A549 (cell line): Measurements from ENCODE around the gene ZMYND8. TPM values are rescaled to one million over a fixed set of nuclear protein-coding genes. Genes with fewer than 3 reads are reported as not detected.

Experiments
- BCL3 ChIP-seq: fragments of >200 bp; sonication (Bioruptor Twin); formaldehyde crosslinking; IDR thresholded peaks from 3 replicates; pipeline ENCODE4 v1.6.1; 2016
- BHLHE40 ChIP-seq: IDR thresholded peaks from 2 replicates; pipeline ENCODE4 v1.6.1; 2012; ENCODE audit warnings: low read depth, low read length, inconsistent platforms
- ESRRA ChIP-seq: fragments of 150-350 bp; IDR thresholded peaks from 2 replicates; pipeline ENCODE4 v1.6.1; 2014; ENCODE audit warnings: mild to moderate bottlenecking, low read length, borderline replicate concordance
- FOSB ChIP-seq: fragments of 250-450 bp; sonication (Bioruptor Pico); IDR thresholded peaks from 2 replicates; pipeline ENCODE4 v1.5.0; 2020; ENCODE audit warnings: mild to moderate bottlenecking, moderate library complexity
- FOXS1 ChIP-seq: fragments of 250-450 bp; sonication (Bioruptor Pico); IDR thresholded peaks from 2 replicates; pipeline ENCODE4 v1.5.0; 2020; ENCODE audit warnings: mild to moderate bottlenecking, moderate library complexity
- GATA3 ChIP-seq: IDR thresholded peaks from 2 replicates; pipeline ENCODE4 v1.6.1; 2012; ENCODE audit warnings: borderline replicate concordance
- HOXB13 ChIP-seq: fragments of 250-450 bp; sonication (Bioruptor Pico); IDR thresholded peaks from 2 replicates; pipeline ENCODE4 v1.5.0; 2020; ENCODE audit warnings: low read depth, mild to moderate bottlenecking, moderate library complexity
- HOXB5 ChIP-seq: fragments of 250-450 bp; sonication (Bioruptor Pico); IDR thresholded peaks from 2 replicates; pipeline ENCODE4 v1.5.0; 2020; ENCODE audit warnings: mild to moderate bottlenecking, moderate library complexity
- JUN ChIP-seq, 2 experiments: fragments of >200 bp; sonication (Bioruptor Twin); formaldehyde crosslinking; IDR thresholded peaks; 2 replicates in 1 of 2; 3 replicates in 1 of 2; pipeline ENCODE4 v1.6.1; 2016 to 2017
- KDM1A ChIP-seq: fragments of 200-600 bp; sonication (generic); IDR thresholded peaks from 2 replicates; pipeline ENCODE4 v1.6.1; 2016; ENCODE audit warnings: low read depth, mild to moderate bottlenecking
- MAFK ChIP-seq: fragments of 450-650 bp; IDR thresholded peaks from 2 replicates; pipeline ENCODE4 v1.6.1; 2014; ENCODE audit not compliant: partially characterized antibody
- NFE2L2 ChIP-seq: fragments of 150-350 bp; conservative IDR thresholded peaks from 2 replicates; pipeline ENCODE4 v1.6.1; 2014; ENCODE audit warnings: low read length
- NPAS2 ChIP-seq: fragments of 250-450 bp; sonication (Bioruptor Pico); IDR thresholded peaks from 2 replicates; pipeline ENCODE4 v1.8.0; 2022; ENCODE audit warnings: mild to moderate bottlenecking, moderate library complexity, borderline replicate concordance
- PHF8 ChIP-seq: fragments of 200-600 bp; sonication (generic); IDR thresholded peaks from 2 replicates; pipeline ENCODE4 v1.6.1; 2016; ENCODE audit warnings: low read depth, mild to moderate bottlenecking, antibody characterized with exemption, moderate library complexity, borderline replicate concordance
- POLR2A ChIP-seq: IDR thresholded peaks from 2 replicates; pipeline ENCODE4 v1.6.1; 2012; ENCODE audit warnings: mild to moderate bottlenecking, low read length
- POLR2AphosphoS2 ChIP-seq: conservative IDR thresholded peaks from 2 replicates; pipeline ENCODE4 v1.6.1; 2012; ENCODE audit warnings: low read length, improper control_type of control experiment, inconsistent platforms
- RAD21 ChIP-seq, 2 experiments: fragments of >200 bp in 1 of 2; sonication (Bioruptor Twin) in 1 of 2; formaldehyde crosslinking in 1 of 2; IDR thresholded peaks in 1 of 2; conservative IDR thresholded peaks in 1 of 2; 2 replicates in 1 of 2; 3 replicates in 1 of 2; pipeline ENCODE4 v1.6.1; 2012 to 2018; ENCODE audit warnings: inconsistent platforms in 1 of 2
- RARB ChIP-seq: fragments of 250-450 bp; sonication (Bioruptor Pico); IDR thresholded peaks from 2 replicates; pipeline ENCODE4 v1.8.0; 2021; ENCODE audit warnings: mild to moderate bottlenecking, moderate library complexity
- RCOR1 ChIP-seq: fragments of 150-350 bp; IDR thresholded peaks from 2 replicates; pipeline ENCODE4 v1.6.1; 2014; ENCODE audit warnings: antibody characterized with exemption, low read length, low read depth
- RFX5 ChIP-seq: fragments of 450-650 bp; IDR thresholded peaks from 2 replicates; pipeline ENCODE4 v1.7.1; 2014; ENCODE audit warnings: antibody characterized with exemption, mild to moderate bottlenecking, moderate library complexity
- RNF2 ChIP-seq: fragments of 200-600 bp; sonication (generic); IDR thresholded peaks from 2 replicates; pipeline ENCODE4 v1.6.1; 2016; ENCODE audit warnings: low read depth, mild to moderate bottlenecking, antibody characterized with exemption, moderate library complexity, borderline replicate concordance
- SREBF2 ChIP-seq: fragments of 450-650 bp; IDR thresholded peaks from 2 replicates; pipeline ENCODE4 v1.6.1; 2014; ENCODE audit warnings: mild to moderate bottlenecking, moderate library complexity
- USF2 ChIP-seq: fragments of 450-650 bp; IDR thresholded peaks from 2 replicates; pipeline ENCODE4 v1.6.1; 2014; ENCODE audit warnings: antibody characterized with exemption
- ZNF302 ChIP-seq: fragments of 250-450 bp; sonication (Bioruptor Pico); IDR thresholded peaks from 2 replicates; pipeline ENCODE4 v1.9.0; 2021; ENCODE audit warnings: inconsistent platforms, mild to moderate bottlenecking, moderate library complexity
- ZSCAN20 ChIP-seq: fragments of 250-450 bp; sonication (Bioruptor Pico); IDR thresholded peaks from 2 replicates; pipeline ENCODE4 v1.8.0; 2022; ENCODE audit warnings: mild to moderate bottlenecking, moderate library complexity
- polyA plus RNA-seq, 4 experiments: library from polyadenylated mRNA; depleted of rRNA in 3 of 4; stranded (reverse); fragments of >200 nt; fragmentation: RNase III in 1 of 4; extraction: RNeasy Plus Mini Kit Qiagen cat#74134 plus additional on column Dnase treatment in 1 of 4; gene quantifications; 2 replicates in 3 of 4; 3 replicates in 1 of 4; pipeline ENCODE4 v1.2.3, GENCODE V29; 2011 to 2017
- TF ChIP-seq, protein P1 (sequence below): fragments of >200 bp; sonication (Bioruptor Twin); formaldehyde crosslinking; IDR thresholded peaks from 2 replicates; pipeline ENCODE4 v1.6.1; 2016
- TF ChIP-seq, protein P2 (sequence below): IDR thresholded peaks from 2 replicates; pipeline ENCODE4 v1.6.1; 2012
- TF ChIP-seq, protein P3 (sequence below): fragments of >200 bp; sonication (Bioruptor Twin); formaldehyde crosslinking; IDR thresholded peaks from 3 replicates; pipeline ENCODE4 v1.5.1; 2016
- TF ChIP-seq, protein P4 (sequence below): fragments of 150-350 bp; IDR thresholded peaks from 2 replicates; pipeline ENCODE4 v1.6.1; 2014; ENCODE audit warnings: low read depth, mild to moderate bottlenecking, low read length
- TF ChIP-seq, protein P5 (sequence below): fragments of 250-450 bp; sonication (Bioruptor Pico); IDR thresholded peaks from 2 replicates; pipeline ENCODE4 v1.5.0; 2020; ENCODE audit warnings: low read depth, mild to moderate bottlenecking, moderate library complexity
- TF ChIP-seq, protein P6 (sequence below): fragments of 250-450 bp; sonication (Bioruptor Pico); IDR thresholded peaks from 2 replicates; pipeline ENCODE4 v1.5.0; 2021; ENCODE audit warnings: mild to moderate bottlenecking, moderate library complexity, borderline replicate concordance

ZMYND8 gene
- polyA plus RNA-seq, 2 of the 4 experiments (the other 2 are of a cell fraction): 10.4 to 24.9 TPM

DNA sequence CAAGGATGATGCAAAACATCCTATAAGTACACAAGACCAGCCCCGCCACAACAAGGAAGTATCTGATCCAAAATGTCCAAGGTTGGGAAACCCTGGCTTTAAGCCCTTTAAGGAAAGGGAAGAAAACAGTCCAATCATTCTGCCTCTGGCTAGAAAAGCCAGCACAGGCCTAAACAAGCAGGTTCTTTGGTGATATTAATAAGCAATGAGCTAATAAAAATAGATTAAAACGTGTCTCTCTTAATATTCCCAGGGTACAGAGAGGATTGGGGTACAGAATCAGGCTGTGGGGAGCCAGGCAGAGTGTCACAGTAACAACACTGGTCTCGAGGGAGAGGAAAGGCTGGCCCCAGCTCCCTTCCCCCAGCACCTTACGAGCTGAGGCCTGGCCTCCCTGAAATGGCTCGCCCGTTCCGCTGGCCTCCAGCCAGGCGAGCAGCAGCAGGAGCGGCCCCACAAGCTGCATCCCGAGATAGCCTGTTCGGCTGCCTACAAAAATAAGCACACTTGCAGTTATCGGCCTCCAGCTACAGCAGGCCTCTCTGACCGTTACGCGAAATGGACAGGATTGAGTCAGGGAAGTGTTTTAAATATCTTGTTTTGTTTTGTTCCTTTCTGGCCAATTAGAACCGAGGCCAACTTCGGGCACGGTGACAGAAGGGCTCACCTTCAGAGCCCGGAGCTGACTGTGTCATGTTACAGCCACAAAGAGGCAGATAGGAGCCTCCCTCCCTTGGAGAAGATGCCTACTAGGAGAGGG lies 4.0 kb upstream of the ZMYND8 start (continued):
- TF ChIP-seq ZNF302 (CRISPR knock-in tag) (0 out of 2 replicates have a peak, but pooled peaks have one; percentile 19), RARB (CRISPR knock-in tag) (peak; percentile 74), PHF8 (no peak), FOSB (CRISPR knock-in tag) (peak; percentile 84; the same call in 1 of the 2 replicates), GATA3 (peak; percentile 67; the same call in 1 of the 2 replicates), FOXS1 (CRISPR knock-in tag) (peak; percentile 71), RFX5 (no peak), ESRRA (no peak), NFE2L2 (0 out of 2 replicates have a peak, but pooled peaks have one; percentile 43), RAD21 (conservative IDR thresholded peaks at IDR 0.05 in 1 of 2, IDR thresholded peaks at IDR 0.05 in 1 of 2) (peak; percentile 10 to 43; a peak in 2 of 5 replicates), SREBF2 (no peak), KDM1A (no peak), POLR2A (peak; percentile 24), HOXB5 (CRISPR knock-in tag) (peak; percentile 85), RCOR1 (no peak), BCL3 (peak; percentile 64; the same call in 2 of the 3 replicates), JUN (IDR thresholded peaks at IDR 0.05) (peak; percentile 84 to 94; a peak in 4 of 5 replicates), USF2 (no peak), NPAS2 (CRISPR knock-in tag) (no peak), POLR2AphosphoS2 (no peak), BHLHE40 (no peak), MAFK (peak; percentile 63), HOXB13 (CRISPR knock-in tag) (peak; percentile 89), RNF2 (no peak), ZSCAN20 (CRISPR knock-in tag) (peak; percentile 64; the same call in 1 of the 2 replicates)
- TF ChIP-seq, protein P1, sequence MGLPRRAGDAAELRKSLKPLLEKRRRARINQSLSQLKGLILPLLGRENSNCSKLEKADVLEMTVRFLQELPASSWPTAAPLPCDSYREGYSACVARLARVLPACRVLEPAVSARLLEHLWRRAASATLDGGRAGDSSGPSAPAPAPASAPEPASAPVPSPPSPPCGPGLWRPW: no peak
- TF ChIP-seq, protein P2, sequence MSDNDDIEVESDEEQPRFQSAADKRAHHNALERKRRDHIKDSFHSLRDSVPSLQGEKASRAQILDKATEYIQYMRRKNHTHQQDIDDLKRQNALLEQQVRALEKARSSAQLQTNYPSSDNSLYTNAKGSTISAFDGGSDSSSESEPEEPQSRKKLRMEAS: peak; percentile 76
- TF ChIP-seq, protein P3, sequence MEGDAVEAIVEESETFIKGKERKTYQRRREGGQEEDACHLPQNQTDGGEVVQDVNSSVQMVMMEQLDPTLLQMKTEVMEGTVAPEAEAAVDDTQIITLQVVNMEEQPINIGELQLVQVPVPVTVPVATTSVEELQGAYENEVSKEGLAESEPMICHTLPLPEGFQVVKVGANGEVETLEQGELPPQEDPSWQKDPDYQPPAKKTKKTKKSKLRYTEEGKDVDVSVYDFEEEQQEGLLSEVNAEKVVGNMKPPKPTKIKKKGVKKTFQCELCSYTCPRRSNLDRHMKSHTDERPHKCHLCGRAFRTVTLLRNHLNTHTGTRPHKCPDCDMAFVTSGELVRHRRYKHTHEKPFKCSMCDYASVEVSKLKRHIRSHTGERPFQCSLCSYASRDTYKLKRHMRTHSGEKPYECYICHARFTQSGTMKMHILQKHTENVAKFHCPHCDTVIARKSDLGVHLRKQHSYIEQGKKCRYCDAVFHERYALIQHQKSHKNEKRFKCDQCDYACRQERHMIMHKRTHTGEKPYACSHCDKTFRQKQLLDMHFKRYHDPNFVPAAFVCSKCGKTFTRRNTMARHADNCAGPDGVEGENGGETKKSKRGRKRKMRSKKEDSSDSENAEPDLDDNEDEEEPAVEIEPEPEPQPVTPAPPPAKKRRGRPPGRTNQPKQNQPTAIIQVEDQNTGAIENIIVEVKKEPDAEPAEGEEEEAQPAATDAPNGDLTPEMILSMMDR: no peak
- TF ChIP-seq, protein P4, sequence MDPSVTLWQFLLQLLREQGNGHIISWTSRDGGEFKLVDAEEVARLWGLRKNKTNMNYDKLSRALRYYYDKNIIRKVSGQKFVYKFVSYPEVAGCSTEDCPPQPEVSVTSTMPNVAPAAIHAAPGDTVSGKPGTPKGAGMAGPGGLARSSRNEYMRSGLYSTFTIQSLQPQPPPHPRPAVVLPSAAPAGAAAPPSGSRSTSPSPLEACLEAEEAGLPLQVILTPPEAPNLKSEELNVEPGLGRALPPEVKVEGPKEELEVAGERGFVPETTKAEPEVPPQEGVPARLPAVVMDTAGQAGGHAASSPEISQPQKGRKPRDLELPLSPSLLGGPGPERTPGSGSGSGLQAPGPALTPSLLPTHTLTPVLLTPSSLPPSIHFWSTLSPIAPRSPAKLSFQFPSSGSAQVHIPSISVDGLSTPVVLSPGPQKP: no peak
- TF ChIP-seq, protein P5, sequence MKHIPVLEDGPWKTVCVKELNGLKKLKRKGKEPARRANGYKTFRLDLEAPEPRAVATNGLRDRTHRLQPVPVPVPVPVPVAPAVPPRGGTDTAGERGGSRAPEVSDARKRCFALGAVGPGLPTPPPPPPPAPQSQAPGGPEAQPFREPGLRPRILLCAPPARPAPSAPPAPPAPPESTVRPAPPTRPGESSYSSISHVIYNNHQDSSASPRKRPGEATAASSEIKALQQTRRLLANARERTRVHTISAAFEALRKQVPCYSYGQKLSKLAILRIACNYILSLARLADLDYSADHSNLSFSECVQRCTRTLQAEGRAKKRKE (CRISPR knock-in tag): no peak; the same call in 1 of the 2 replicates
- TF ChIP-seq, protein P6, sequence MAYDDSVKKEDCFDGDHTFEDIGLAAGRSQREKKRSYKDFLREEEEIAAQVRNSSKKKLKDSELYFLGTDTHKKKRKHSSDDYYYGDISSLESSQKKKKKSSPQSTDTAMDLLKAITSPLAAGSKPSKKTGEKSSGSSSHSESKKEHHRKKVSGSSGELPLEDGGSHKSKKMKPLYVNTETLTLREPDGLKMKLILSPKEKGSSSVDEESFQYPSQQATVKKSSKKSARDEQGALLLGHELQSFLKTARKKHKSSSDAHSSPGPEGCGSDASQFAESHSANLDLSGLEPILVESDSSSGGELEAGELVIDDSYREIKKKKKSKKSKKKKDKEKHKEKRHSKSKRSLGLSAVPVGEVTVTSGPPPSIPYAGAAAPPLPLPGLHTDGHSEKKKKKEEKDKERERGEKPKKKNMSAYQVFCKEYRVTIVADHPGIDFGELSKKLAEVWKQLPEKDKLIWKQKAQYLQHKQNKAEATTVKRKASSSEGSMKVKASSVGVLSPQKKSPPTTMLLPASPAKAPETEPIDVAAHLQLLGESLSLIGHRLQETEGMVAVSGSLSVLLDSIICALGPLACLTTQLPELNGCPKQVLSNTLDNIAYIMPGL (CRISPR knock-in tag): 0 out of 2 replicates have a peak, but pooled peaks have one; percentile 8
